HTR-8/SVneo (cell line): Measurements from ENCODE around the gene EOMES.
A peak's percentile ranks its signal among the peaks of the same experiment; 100 is the strongest.

Experiments used
- DNase-seq: peaks from one replicate; pipeline ENCODE4 v3.0.0; 2011; ENCODE audit warnings: low spot score, mixed read lengths; ENCODE audit not compliant: insufficient read length
- FAIRE-seq: peaks from 2 replicates; lab custom pipeline; 2011; peaks lifted over from hg19 to GRCh38; lab: Jason Lieb, UNC

The EOMES gene

DNA sequence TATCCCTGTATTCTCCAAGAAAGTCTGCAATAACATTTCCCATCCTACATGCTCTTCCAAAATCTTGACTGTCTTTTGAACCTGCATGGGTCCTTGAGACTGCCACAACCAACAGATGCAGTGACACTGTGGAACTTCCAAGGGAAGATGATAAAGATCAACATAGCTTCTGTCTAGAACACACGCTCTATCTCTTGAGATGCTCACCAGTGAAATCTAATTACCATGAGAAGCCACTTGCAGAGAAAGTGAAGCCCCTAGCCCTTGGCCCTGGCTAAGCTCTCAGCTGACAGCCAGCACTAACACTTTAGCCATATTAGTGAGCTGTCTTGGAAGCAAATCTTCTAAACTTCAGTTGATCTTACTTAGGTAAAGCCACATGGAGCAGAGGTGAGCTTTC, 36.6 kb downstream of the EOMES start:
- FAIRE-seq: no peak
- DNase-seq: no peak

DNA sequence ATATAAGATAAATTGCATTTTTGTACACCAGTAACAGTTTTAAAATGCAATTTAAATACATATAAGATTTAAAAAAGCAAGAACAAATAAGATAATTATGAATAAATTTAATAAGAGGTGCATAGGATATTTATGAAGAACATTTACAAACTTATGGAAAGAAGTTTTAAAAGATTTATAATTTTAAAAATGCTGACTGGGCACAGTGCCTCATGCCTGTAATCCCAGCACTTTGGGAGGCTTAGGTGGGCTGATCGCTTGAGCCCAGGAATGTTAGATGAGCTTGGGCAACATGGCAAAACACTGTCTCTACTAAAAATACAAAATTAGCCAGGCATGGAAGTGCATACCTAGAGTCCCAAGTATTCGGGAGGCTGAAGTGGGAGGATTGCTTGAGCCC, 37.8 kb downstream of the EOMES start:
- DNase-seq (no peak), FAIRE-seq (no peak)

DNA sequence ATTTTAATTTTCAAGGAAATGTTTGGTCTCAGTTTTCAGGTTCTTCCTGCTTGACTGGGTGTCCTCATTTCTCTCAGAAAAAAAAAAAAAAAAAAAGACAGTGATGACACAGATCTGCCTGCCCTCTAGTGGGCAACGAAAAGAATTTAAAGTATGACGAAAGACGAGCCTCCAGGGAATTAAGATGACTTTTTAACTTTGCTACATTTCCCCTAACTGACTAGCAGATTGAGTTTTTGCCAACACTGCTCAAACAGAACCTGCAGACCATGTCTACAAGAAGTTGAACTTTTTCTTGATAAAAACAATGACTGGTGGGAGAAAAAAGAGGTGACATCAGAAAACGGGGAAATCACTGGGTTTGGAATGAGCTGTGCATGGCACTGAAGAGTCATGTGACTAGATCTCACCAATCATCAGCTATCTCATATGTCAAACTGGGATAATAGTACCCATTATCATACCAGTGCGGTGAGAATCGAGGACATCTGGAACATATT, 40.8 kb downstream of the EOMES start:
- DNase-seq: peak; percentile 61
- FAIRE-seq: peak; percentile 81

DNA sequence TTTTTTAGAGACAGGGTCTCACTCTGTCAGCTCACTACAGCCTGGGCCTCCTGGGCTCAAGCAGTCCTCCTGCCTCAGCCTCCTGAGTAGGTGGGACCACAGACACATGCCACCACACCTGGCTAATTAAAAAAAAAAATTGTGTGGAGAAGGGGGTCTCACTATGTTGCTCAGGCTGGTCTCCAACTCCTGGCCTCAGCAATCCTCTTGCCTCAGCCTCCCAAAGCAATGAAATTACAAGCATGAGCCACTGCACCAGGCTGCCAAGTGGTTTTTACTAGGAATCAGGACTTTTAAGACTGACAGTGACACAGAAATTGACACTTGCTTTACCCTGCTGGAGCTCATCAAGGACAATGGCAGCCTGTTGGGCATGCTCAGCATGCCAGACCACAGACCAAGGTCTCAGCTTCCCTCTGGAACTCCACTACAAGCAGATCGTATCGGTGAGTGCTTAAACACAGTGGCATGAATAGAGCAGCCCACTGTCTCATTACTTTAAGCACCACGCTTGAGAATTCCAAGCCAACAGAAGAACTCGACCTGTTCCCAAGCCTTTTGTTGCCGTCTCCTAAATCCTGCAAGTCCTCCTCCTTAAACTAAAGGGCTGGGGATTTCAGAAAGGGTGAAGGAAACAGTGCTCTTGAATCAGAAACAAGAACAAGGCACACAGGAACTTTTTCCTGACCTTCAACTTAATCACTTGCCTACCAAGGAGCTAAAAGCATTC, 41.4 kb downstream of the EOMES start:
- FAIRE-seq: no peak

DNA sequence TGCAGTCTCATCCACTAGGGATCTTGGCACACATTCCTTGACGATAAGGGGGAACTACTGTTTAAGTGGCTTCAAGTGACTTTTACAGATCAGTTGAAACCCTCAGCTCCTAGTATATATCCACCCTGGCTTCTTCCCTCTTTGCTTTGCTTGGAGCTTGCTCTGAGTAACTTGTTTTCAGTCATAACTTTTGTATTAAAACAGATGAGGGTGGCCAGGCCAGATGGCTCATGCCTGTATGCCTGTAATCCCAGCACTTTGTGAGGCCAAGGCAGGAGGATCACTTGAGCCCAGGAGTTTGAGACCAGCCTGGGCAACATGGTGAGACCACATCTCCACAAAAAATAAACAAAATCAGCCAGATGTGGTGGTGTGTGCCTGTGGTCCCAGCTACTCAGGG, 42.4 kb downstream of the EOMES start:
- no peak for FAIRE-seq
- no peak for DNase-seq

More for the DNA sequence above, 41.4 kb downstream of the EOMES start:
- DNase-seq: no peak

DNA sequence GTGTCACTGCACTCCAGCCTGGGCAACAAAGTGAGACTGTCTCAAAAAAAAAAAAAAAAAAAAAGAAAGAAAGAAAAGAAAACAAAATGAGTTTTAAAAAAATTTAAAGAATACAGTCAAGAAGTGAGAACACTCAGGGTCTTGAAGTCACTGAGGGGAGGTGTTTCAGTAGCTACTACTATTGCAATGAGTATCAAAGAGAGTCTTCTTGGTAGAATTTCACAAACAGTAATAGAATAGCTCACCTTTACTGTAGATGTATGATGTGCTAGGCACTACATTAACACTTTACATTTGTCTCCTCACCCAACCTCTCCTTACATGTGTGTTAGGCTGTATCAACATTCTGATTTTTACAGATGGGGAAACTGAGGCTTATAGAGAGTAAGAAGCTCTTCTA, 43.9 kb downstream of the EOMES start:
- DNase-seq: no peak

DNA sequence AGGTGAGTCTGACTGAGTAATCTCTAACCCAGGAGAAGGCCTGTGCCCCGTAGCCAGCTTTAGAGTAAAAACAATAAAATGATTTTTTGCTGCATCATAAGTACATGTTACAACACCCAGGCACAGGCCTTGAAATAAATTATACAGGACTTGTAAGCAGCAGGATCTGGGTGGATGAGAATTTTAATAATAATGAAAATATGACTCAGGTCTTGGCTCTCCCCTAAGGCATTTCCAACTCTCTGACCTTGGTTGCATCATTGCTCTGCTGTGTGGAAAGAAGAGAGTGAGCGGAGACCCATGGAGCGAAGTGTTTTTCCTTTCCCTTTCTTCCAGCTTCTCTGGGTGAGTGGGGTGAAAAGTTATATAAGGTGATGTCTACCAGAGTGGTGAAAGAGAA, 44.6 kb downstream of the EOMES start:
- DNase-seq (peak; percentile 54), FAIRE-seq (no peak)

More for the DNA sequence above, 43.9 kb downstream of the EOMES start:
- no peak for FAIRE-seq

DNA sequence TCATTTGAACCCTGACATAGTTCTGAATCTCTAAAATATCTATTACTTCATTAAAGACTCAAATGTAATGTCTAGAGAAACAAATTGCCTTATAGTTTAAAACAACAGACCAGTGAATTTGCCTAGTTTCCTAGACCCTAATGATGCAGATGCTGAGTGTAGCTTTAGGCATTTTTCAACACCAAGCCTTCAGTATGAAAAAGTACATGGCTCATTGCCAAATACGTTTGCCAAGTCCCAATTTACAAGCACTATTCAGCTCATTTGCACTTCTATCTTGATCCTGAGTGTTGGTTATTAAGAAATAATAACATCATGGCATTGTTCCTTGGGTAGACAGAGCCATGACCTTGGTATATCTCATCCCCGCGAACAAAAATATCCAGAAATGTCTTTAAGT, 46.8 kb downstream of the EOMES start:
- DNase-seq: no peak
- no peak for FAIRE-seq

DNA sequence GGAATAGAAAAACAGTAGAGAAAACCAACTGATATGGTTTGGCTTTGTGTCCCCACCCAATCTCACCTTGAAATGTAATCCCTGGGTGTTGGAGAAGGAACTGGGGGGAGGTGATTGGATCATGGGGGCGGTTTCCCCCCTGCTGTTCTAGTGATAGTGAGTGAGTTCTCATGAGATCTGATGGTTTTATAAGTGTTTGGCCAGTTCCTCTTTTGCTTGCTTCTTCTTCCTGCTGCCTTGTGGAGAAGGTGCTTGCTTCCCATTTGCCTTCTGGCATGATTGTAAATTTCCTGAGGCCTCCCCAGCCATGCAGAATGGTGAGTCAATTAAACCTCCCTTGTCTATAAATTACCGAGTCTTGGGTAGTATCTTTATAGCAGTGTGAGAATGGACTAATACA, 48.4 kb downstream of the EOMES start:
- no peak for FAIRE-seq
- DNase-seq: no peak

DNA sequence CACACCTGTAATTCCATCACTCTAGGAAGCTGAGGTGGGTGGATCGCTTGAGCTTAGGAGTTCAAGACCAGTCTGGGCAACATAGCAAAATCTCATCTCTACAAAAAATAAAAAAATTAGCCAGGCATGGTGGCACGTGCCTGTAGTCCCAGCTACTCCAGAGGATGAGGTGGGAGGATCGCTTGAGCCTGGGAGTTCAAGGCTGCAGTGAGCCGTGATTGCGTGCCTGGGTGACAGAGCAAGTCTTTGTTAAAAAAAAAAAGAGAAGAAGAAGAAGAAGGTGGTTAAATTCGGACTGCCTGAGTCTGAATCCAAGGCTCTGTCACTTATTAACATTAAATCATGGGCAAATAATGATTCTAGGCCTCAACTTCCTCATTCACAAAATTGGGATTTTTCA, 51.0 kb downstream of the EOMES start:
- DNase-seq: no peak
- no peak for FAIRE-seq

DNA sequence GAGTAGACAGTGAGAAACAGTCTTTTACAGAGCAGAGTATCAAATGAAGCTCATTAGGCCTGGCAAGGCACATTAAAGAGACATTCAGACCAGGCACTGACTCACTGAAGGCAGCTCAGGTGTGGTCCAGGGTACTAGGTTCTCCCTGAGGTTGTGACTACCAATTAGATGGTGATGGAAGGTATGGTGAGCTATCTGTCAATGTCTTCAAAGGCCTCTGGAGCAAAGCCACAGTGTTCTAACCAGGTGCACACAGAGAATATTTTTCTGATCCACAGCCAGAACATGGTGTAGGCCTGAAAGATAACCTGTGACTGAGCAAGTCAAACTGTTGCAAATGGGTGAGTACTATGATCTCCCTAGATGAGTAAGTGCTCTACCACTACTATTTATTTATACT, 51.5 kb downstream of the EOMES start:
- FAIRE-seq (no peak), DNase-seq (no peak)

DNA sequence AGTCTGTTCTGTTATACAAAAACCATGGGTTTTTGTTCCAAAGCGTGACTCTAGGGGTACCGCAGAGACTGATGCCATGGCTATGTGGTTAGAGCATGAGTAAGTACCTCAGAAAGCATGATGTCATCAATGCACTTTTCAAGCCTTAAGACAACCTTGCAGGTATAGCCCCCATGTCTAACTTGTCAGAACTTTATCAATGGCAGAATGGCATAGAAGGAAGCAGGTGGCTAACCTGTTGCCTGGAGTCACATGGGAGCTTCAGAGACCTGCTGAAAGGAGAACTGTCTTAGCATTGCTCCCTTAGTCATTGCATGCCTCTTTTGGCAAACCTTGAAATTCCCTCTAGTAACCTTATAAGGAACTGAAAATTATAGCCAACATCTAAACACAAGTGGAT, 52.5 kb downstream of the EOMES start:
- FAIRE-seq (no peak), DNase-seq (no peak)

DNA sequence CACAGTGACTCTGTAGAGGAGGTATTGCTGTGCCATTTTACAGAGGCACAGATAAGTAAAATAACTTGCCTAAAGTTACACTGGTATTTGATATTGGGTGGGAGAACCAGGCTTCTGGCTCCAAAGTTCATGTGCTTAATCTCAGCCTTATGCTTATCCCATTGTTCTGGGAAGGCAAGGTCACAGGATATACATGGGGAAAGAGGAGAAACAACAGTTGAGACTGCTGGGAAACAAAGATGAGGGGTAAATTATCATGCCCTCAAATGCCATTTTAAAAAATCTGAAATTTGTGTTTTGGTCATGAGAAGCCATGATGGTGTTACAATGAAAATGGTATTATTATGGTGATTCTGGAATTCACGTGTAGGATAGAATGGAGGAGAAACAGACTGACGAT, 54.4 kb downstream of the EOMES start:
- FAIRE-seq (peak; percentile 38), DNase-seq (no peak)

DNA sequence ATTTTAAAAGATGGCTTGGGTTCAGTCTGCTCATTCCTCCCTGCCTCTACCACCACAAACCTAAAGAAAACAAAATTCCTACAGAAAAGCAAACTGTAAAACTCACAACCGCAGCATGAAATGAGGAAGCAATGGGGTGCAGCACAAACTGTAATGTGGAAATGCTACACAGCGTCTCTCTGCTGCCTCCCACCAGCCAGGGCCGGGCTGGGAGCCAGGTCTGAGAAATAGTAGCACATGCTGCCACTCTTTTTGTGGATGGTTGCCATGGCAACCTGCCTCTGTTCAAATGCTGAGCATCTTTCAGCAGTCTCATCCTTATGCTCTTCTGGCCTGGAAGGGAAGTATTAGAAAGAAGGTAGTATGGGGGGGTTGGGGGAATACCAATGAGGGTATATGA, 55.4 kb downstream of the EOMES start:
- no peak for FAIRE-seq
- no peak for DNase-seq

DNA sequence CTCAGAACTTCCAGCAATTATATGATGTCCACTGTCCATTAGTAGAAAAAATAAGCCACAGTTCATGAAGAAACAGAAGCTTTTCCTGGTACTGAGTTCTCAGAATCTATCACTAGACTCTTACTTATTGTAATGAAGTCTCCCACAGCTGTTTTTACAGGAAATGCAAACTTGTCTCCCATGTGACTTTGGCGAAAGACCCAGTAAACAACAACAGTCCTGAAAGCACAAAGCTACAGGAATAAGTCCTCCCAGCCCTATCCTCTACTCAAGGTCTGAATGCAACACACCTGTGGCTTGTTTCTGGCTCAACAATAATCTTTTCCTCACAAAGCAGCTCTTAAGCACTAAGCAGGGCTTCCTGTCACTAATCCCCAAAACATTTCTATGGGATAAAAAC, 55.9 kb downstream of the EOMES start:
- FAIRE-seq: no peak
- DNase-seq: no peak
